GM23248 (cell line): ENCODE results near the gene SLC6A7. TPM values are rescaled to one million over a fixed set of nuclear protein-coding genes. Genes with fewer than 3 reads are reported as not detected.
A peak's percentile ranks its signal among the peaks of the same experiment; 100 is the strongest.

Experiments
- DNase-seq: peaks from one replicate; pipeline ENCODE4 v3.0.0-alpha.2; 2015
- H2AFZ ChIP-seq: fragments of 200-600 bp; sonication (generic); 2 replicates; pipeline ENCODE4 v1.6.1; 2016; ENCODE audit warnings: antibody characterized with exemption
- H3F3A ChIP-seq: fragments of 200-600 bp; sonication (generic); 2 replicates; pipeline ENCODE4 v1.6.1; 2016; ENCODE audit warnings: mild to moderate bottlenecking, antibody characterized with exemption, mixed run types; ENCODE audit not compliant: insufficient read depth
- H3K27ac ChIP-seq: fragments of 200-600 bp; sonication (generic); 2 replicates; pipeline ENCODE4 v1.5.1; 2016; ENCODE audit warnings: mild to moderate bottlenecking
- H3K27me3 ChIP-seq: fragments of 200-600 bp; sonication (generic); replicated peaks from 2 replicates; pipeline ENCODE4 v1.6.1; 2016; ENCODE audit warnings: mild to moderate bottlenecking; ENCODE audit not compliant: insufficient read depth
- H3K36me3 ChIP-seq: fragments of 200-600 bp; sonication (generic); 2 replicates; pipeline ENCODE4 v1.6.1; 2016; ENCODE audit warnings: low read depth, mild to moderate bottlenecking
- H3K4me1 ChIP-seq: fragments of 200-600 bp; sonication (generic); 2 replicates; pipeline ENCODE4 v1.6.1; 2016; ENCODE audit warnings: mild to moderate bottlenecking; ENCODE audit not compliant: insufficient read depth
- H3K4me2 ChIP-seq: fragments of 200-600 bp; sonication (generic); one replicate; pipeline ENCODE4 v1.6.1; 2016; ENCODE audit warnings: mild to moderate bottlenecking; ENCODE audit not compliant: unreplicated experiment
- H3K4me3 ChIP-seq: fragments of 200-600 bp; sonication (generic); 2 replicates; pipeline ENCODE4 v1.5.1; 2016; ENCODE audit warnings: mild to moderate bottlenecking
- H3K79me2 ChIP-seq: fragments of 200-600 bp; sonication (generic); 2 replicates; pipeline ENCODE4 v1.6.1; 2016; ENCODE audit warnings: mild to moderate bottlenecking; ENCODE audit not compliant: insufficient read depth
- H3K9ac ChIP-seq: fragments of 200-600 bp; sonication (generic); 2 replicates; pipeline ENCODE4 v1.6.1; 2016; ENCODE audit warnings: mild to moderate bottlenecking
- H3K9me2 ChIP-seq: fragments of 200-600 bp; sonication (generic); 2 replicates; pipeline ENCODE4 v1.6.1; 2016; ENCODE audit warnings: mixed run types, mild to moderate bottlenecking, moderate library complexity; ENCODE audit not compliant: insufficient read depth
- H3K9me3 ChIP-seq: fragments of 200-600 bp; sonication (generic); one replicate; pipeline ENCODE4 v1.6.1; 2017; ENCODE audit warnings: low read depth
- H4K20me1 ChIP-seq: fragments of 200-600 bp; sonication (generic); 2 replicates; pipeline ENCODE4 v1.6.0; 2016; ENCODE audit not compliant: insufficient read depth
- EZH2 ChIP-seq: fragments of 200-600 bp; sonication (generic); IDR thresholded peaks from 2 replicates; pipeline ENCODE4 v1.6.1; 2018; ENCODE audit warnings: antibody characterized with exemption, mild to moderate bottlenecking; ENCODE audit not compliant: insufficient read depth, poor library complexity, severe bottlenecking
- EZH2phosphoT487 ChIP-seq: fragments of 200-600 bp; sonication (generic); IDR thresholded peaks from 2 replicates; pipeline ENCODE4 v1.6.1; 2018; ENCODE audit warnings: antibody characterized with exemption, moderate library complexity, mild to moderate bottlenecking, low read depth; ENCODE audit not compliant: insufficient read depth
- WGBS, 2 experiments: methylation state at CpG; one replicate each; pipeline ENCODE4 v1.1.6; 2015 to 2017; ENCODE audit warnings: low lambda C conversion rate in 2 of 2, low coverage in 1 of 2; ENCODE audit errors: missing lambda C conversion rate in 2 of 2; 5-methylcytosine and 5-hydroxymethylcytosine counted together
- in situ Hi-C: fragments of 300-500 bp; cut with MboI; formaldehyde crosslinking; loops from 2 replicates; pipeline ENCODE4 v1.15.0; 2020
- polyA plus RNA-seq: library from polyadenylated mRNA; unstranded; fragments of >200 nt; fragmentation: Nextera tagmentation; extraction: Ambion mirVana; gene quantifications from 2 replicates; pipeline ENCODE4 v1.2.1, GENCODE V29; 2016
- total RNA-seq: library from RNA; depleted of rRNA; stranded (reverse); fragments of >200 nt; shearing (Covaris generic); gene quantifications from 2 replicates; pipeline ENCODE4 v1.2.3, GENCODE V29; 2014

The SLC6A7 gene
- total and polyA plus RNA-seq, 2 experiments from 2014 or later = not detected

GRCh38 chr5:150160448-150161081 lies 29.3 kb upstream of the SLC6A7 start:
- in situ Hi-C loops = no loop called here
- Histone ChIP-seq H3K9ac (peak overlapping the region; percentile 72), H3K4me2 (no peak overlapping the region)

GRCh38 chr5:150161242-150162141 lies 28.4 kb upstream of the SLC6A7 start:
- in situ Hi-C loops = no loop called here
- Histone ChIP-seq H3K9ac (no peak overlapping the region), H3K27me3 (no peaks in the 10 kb centered on the region), H3K9me3 (no peaks in the 10 kb centered on the region), H3K36me3 (no peaks in the 10 kb centered on the region), H3K27ac (peak overlapping the region; percentile 92), H3K9me2 (no peaks in the 10 kb centered on the region), H3F3A (peaks cover 39% of the 10 kb centered on the region), H3K4me1 (peaks cover 47% of the 10 kb centered on the region), H4K20me1 (no peaks in the 10 kb centered on the region), H3K4me3 (no peak overlapping the region), H2AFZ (peak overlapping the region; percentile 83), H3K4me2 (no peak overlapping the region), H3K79me2 (no peaks in the 10 kb centered on the region)
- peak; percentile 80 for DNase-seq
- 18 to 20% methylated on average over 14 of the region's 14 CpGs for WGBS, 2 experiments
- TF ChIP-seq EZH2 (no peak), EZH2phosphoT487 (no peak)

More at GRCh38 chr5:150160448-150161081, 29.3 kb upstream of the SLC6A7 start:
- WGBS, 2 experiments = 38 to 48% methylated on average over 5 of the region's 5 CpGs
- Histone ChIP-seq H3K27me3 (no peaks in the 10 kb centered on the region), H3K4me3 (no peak overlapping the region), H3K36me3 (no peaks in the 10 kb centered on the region), H2AFZ (peak overlapping the region; percentile 83), H3K27ac (peak overlapping the region; percentile 92), H3F3A (peaks cover 44% of the 10 kb centered on the region), H3K79me2 (no peaks in the 10 kb centered on the region), H3K4me1 (peaks cover 52% of the 10 kb centered on the region), H3K9me2 (no peaks in the 10 kb centered on the region), H3K9me3 (no peaks in the 10 kb centered on the region), H4K20me1 (no peaks in the 10 kb centered on the region)
- DNase-seq = peak; percentile 47
- no peak for TF ChIP-seq EZH2
- no peak for TF ChIP-seq EZH2phosphoT487

GRCh38 chr5:150162142-150162513 lies 27.7 kb upstream of the SLC6A7 start:
- no peaks in the 10 kb centered on the region for H4K20me1 ChIP-seq
- H3F3A ChIP-seq = peaks cover 37% of the 10 kb centered on the region
- H3K4me3 ChIP-seq = no peak overlapping the region
- no peak overlapping the region for H3K9ac ChIP-seq
- TF ChIP-seq EZH2 = no peak
- TF ChIP-seq EZH2phosphoT487 = no peak
- H3K36me3 ChIP-seq = no peaks in the 10 kb centered on the region
- no peak overlapping the region for H3K4me2 ChIP-seq
- no peaks in the 10 kb centered on the region for H3K9me3 ChIP-seq
- WGBS, 2 experiments = 89 to 97% methylated on average over 3 of the region's 3 CpGs
- no peak for DNase-seq
- in situ Hi-C loops = no loop called here
- H3K4me1 ChIP-seq = peaks cover 47% of the 10 kb centered on the region
- H3K27me3 ChIP-seq = no peaks in the 10 kb centered on the region
- H2AFZ ChIP-seq = no peak overlapping the region
- H3K27ac ChIP-seq = no peak overlapping the region
- H3K9me2 ChIP-seq = no peaks in the 10 kb centered on the region
- no peaks in the 10 kb centered on the region for H3K79me2 ChIP-seq

GRCh38 chr5:150163035-150163434 lies 26.8 kb upstream of the SLC6A7 start:
- no peaks in the 10 kb centered on the region for H3K36me3 ChIP-seq
- WGBS, 2 experiments = 34 to 55% methylated on average over 2 to 3 of the region's 3 CpGs
- TF ChIP-seq EZH2phosphoT487 (no peak), EZH2 (no peak)

More at GRCh38 chr5:150163035-150163434, 26.8 kb upstream of the SLC6A7 start:
- H3F3A ChIP-seq = peaks cover 31% of the 10 kb centered on the region
- peaks cover 40% of the 10 kb centered on the region for H3K4me1 ChIP-seq
- no peak overlapping the region for H3K9ac ChIP-seq
- H3K4me2 ChIP-seq = no peak overlapping the region
- H3K27me3 ChIP-seq = no peaks in the 10 kb centered on the region
- in situ Hi-C loops = no loop called here
- H3K27ac ChIP-seq = no peak overlapping the region
- no peaks in the 10 kb centered on the region for H4K20me1 ChIP-seq
- H3K79me2 ChIP-seq = no peaks in the 10 kb centered on the region
- no peak for DNase-seq
- no peak overlapping the region for H2AFZ ChIP-seq
- no peak overlapping the region for H3K4me3 ChIP-seq
- H3K9me3 ChIP-seq = no peaks in the 10 kb centered on the region
- H3K9me2 ChIP-seq = no peaks in the 10 kb centered on the region
